NCI-H69 (cell line): ENCODE data around the gene CACNA1C.

ENCODE experiments used
- DNase-seq: peaks from one replicate; lab custom pipeline; 2025; lab: John Stamatoyannopoulos, UW

The CACNA1C gene

GRCh38 chr12:2322554-2323120 is 269.9 kb downstream of the CACNA1C start:
- peak; percentile 82 for DNase-seq

- DNase-seq, result no peak
Observed at GRCh38 chr12:2323532-2324255, 270.9 kb downstream of the CACNA1C start.

GRCh38 chr12:2324387-2324786 is 271.6 kb downstream of the CACNA1C start:
- peak; percentile 93 for DNase-seq

GRCh38 chr12:2325519-2325918 is 272.7 kb downstream of the CACNA1C start:
- no peak for DNase-seq

- no peak for DNase-seq
Observed at GRCh38 chr12:2326470-2326869, 273.7 kb downstream of the CACNA1C start.

GRCh38 chr12:2328661-2329060 is 275.9 kb downstream of the CACNA1C start:
- DNase-seq, result no peak

- DNase-seq, result no peak
Observed at GRCh38 chr12:2329661-2330210, 276.9 kb downstream of the CACNA1C start.

GRCh38 chr12:2332236-2332635 is 279.4 kb downstream of the CACNA1C start:
- DNase-seq, result no peak

GRCh38 chr12:2332947-2333346 is 280.2 kb downstream of the CACNA1C start:
- DNase-seq, result no peak

- no peak for DNase-seq
Observed at GRCh38 chr12:2333491-2334195, 280.9 kb downstream of the CACNA1C start.

- no peak for DNase-seq
Observed at GRCh38 chr12:2334271-2334670, 281.5 kb downstream of the CACNA1C start.

GRCh38 chr12:2334689-2335088 is 281.9 kb downstream of the CACNA1C start:
- no peak for DNase-seq

GRCh38 chr12:2335109-2335508 is 282.3 kb downstream of the CACNA1C start:
- DNase-seq, result peak; percentile 73

- peak; percentile 60 for DNase-seq
Observed at GRCh38 chr12:2335513-2335912, 282.7 kb downstream of the CACNA1C start.

GRCh38 chr12:2335916-2336315 is 283.1 kb downstream of the CACNA1C start:
- no peak for DNase-seq

- DNase-seq, result no peak
Observed at GRCh38 chr12:2336409-2336829, 283.6 kb downstream of the CACNA1C start.

- DNase-seq, result no peak
Observed at GRCh38 chr12:2337031-2338010, 284.5 kb downstream of the CACNA1C start.

GRCh38 chr12:2338381-2338780 is 285.6 kb downstream of the CACNA1C start:
- DNase-seq, result no peak

- no peak for DNase-seq
Observed at GRCh38 chr12:2338991-2339431, 286.2 kb downstream of the CACNA1C start.

GRCh38 chr12:2341051-2341751 is 288.4 kb downstream of the CACNA1C start:
- no peak for DNase-seq

GRCh38 chr12:2341871-2342270 is 289.1 kb downstream of the CACNA1C start:
- DNase-seq, result no peak
